Erythroblast (primary cell): ENCODE data around the gene KIF5C.

ENCODE experiments used
- GATA1 ChIP-seq: IDR thresholded peaks from 2 replicates; pipeline ENCODE4 v1.6.1; 2011; ENCODE audit warnings: low read depth, mild to moderate bottlenecking, control low read depth, low read length, moderate library complexity
- POLR2A ChIP-seq: IDR thresholded peaks from 2 replicates; pipeline ENCODE4 v1.6.1; 2011; ENCODE audit warnings: mild to moderate bottlenecking, low read length

DNA sequence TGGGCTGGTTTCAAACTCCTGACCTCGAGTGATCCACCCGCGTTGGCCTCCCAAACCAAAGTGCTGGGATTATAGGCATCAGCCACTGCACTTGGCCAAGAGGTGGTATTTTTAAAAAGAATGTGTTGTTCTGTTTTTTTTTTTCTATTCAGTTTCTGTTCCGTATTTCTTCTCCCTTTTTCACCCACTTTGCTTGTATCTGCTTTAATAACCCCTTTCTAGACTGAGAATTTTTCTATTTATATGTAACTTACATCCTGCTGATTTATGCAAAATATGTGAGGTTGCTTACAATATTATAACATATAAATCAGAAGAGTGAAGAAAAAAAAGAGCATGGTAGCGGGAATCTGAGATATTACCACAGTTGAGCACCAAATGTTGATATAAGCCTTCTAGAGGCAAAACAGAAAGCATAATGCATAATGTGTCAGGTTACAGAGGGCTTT lies 146.3 kb downstream of the KIF5C start:
- TF ChIP-seq POLR2A (no peak), GATA1 (no peak)
